K562 (cell line): ENCODE measurements around the gene UQCR11. TPM values are rescaled to one million over a fixed set of nuclear protein-coding genes. Genes with fewer than 3 reads are reported as not detected.

ENCODE experiments used
- GATAD2B ChIP-seq: fragments of 450-650 bp; IDR thresholded peaks from 2 replicates; pipeline ENCODE4 v1.6.1; 2017; ENCODE audit warnings: mild to moderate bottlenecking, borderline replicate concordance
- PTTG1 ChIP-seq: fragments of 450-650 bp; IDR thresholded peaks from 2 replicates; pipeline ENCODE4 v1.6.1; 2016; ENCODE audit warnings: low read depth, mild to moderate bottlenecking, missing genetic modification characterization, missing compliant biosample characterization
- XRCC5 ChIP-seq: fragments of 200-400 bp; formaldehyde crosslinking; IDR thresholded peaks from 2 replicates; pipeline ENCODE4 v1.6.1; 2017; ENCODE audit warnings: low read depth, mild to moderate bottlenecking, low read length
- polyA plus RNA-seq, 8 experiments: library from polyadenylated mRNA; depleted of rRNA in 4 of 8; stranded (reverse) in 5 of 8; unstranded in 3 of 8; fragments of >200 nt; fragmentation: Nextera tagmentation in 2 of 8; fragmentation: Illumina TruSeq in 1 of 8; extraction: Ambion mirVana in 2 of 8; extraction: Trizol in 1 of 8; gene quantifications; 2 replicates each; pipeline versions ENCODE4 v1.2.1 to v1.2.3, GENCODE V29; 2011 to 2014; ENCODE audit warnings: inconsistent platforms in 1 of 8, missing spikeins in 1 of 8
- total RNA-seq, 7 experiments: library from RNA; depleted of rRNA in 6 of 7; stranded (reverse); fragments of >200 nt in 6 of 7; fragmentation: Illumina TruSeq in 2 of 7; extraction: Trizol in 2 of 7; gene quantifications; 2 replicates each; pipeline versions ENCODE4 v1.2.1 to v1.2.3, GENCODE V29; 2011 to 2021; ENCODE audit warnings: low replicate concordance in 1 of 7
- TF ChIP-seq, protein P1 (sequence below), 2 experiments: fragments of 450-650 bp in 1 of 2; sonication (generic) in 1 of 2; formaldehyde crosslinking in 1 of 2; IDR thresholded peaks; 2 replicates each; pipeline versions ENCODE4 v1.7.1 to v1.9.0; 2016 to 2022; ENCODE audit warnings: inconsistent platforms in 1 of 2, mild to moderate bottlenecking in 1 of 2, missing genetic modification reagents in 1 of 2

The UQCR11 gene
- total and polyA plus RNA-seq, 9 of the 15 experiments (the other 6 are each of a cell fraction or from before 2014, with no cell fraction given): 57.6 to 394 (median 259) TPM

DNA sequence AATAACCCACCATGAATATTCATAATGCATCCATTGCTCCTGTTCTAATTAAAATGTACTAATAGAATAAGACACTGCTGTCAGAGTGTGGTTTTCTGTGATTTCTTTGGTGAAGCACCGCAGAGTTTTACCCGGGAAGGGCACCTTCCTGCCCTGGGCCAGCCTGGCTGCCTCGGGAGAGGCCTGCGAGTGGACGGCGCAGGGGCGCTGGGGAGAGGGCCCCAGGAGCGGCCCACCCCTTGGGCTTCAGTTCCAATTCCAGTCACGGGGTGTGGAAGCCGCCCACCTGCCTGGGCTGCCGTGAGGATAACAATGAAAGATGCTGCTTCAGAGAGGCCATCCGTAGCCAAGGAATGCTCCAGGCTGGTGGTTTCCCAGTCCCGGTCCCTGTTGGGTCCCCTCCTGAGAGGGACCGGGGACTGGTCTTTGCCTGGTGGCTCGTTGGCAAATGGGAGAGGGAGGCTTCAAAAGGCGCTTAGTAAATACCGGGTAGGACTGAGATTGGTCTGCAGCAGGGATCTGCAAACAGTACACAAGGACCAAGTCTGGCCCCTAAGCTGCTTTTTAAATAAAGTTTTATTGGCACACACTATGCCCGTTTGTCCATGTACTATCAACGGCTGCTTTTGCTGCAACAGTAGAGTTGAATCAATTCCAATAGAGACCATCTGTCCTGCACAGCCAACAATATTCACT, 29.1 kb upstream of the UQCR11 start (continued):
- TF ChIP-seq, protein P1, sequence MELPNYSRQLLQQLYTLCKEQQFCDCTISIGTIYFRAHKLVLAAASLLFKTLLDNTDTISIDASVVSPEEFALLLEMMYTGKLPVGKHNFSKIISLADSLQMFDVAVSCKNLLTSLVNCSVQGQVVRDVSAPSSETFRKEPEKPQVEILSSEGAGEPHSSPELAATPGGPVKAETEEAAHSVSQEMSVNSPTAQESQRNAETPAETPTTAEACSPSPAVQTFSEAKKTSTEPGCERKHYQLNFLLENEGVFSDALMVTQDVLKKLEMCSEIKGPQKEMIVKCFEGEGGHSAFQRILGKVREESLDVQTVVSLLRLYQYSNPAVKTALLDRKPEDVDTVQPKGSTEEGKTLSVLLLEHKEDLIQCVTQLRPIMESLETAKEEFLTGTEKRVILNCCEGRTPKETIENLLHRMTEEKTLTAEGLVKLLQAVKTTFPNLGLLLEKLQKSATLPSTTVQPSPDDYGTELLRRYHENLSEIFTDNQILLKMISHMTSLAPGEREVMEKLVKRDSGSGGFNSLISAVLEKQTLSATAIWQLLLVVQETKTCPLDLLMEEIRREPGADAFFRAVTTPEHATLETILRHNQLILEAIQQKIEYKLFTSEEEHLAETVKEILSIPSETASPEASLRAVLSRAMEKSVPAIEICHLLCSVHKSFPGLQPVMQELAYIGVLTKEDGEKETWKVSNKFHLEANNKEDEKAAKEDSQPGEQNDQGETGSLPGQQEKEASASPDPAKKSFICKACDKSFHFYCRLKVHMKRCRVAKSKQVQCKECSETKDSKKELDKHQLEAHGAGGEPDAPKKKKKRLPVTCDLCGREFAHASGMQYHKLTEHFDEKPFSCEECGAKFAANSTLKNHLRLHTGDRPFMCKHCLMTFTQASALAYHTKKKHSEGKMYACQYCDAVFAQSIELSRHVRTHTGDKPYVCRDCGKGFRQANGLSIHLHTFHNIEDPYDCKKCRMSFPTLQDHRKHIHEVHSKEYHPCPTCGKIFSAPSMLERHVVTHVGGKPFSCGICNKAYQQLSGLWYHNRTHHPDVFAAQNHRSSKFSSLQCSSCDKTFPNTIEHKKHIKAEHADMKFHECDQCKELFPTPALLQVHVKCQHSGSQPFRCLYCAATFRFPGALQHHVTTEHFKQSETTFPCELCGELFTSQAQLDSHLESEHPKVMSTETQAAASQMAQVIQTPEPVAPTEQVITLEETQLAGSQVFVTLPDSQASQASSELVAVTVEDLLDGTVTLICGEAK (IDR thresholded peaks at IDR 0.05): peak; percentile 98
- TF ChIP-seq, protein P1 (CRISPR knock-in tag; IDR thresholded peaks at IDR 0.05): peak; percentile 97
- TF ChIP-seq GATAD2B: no peak
- no peak for TF ChIP-seq XRCC5
- TF ChIP-seq PTTG1 (tag): no peak
